B cell (primary cell): ENCODE measurements around the gene ITPR3. TPM values are rescaled to one million over a fixed set of nuclear protein-coding genes. Genes with fewer than 3 reads are reported as not detected.
"Not testable (repeated sequence)": the region's sequence is repeated elsewhere in the genome, so short reads cannot be mapped to it uniquely, and the experiment has no call there.

Experiments used
- ATAC-seq: fragments of 200-7000 bp; cut with Tn5 transposase; one replicate; pipeline ENCODE4 v1.10.0; 2021; ENCODE audit warnings: low read depth, mild to moderate bottlenecking, moderate number of reproducible peaks, moderate library complexity
- CTCF ChIA-PET: fragments of 350-600 bp; sonication (Branson Sonifier 250); formaldehyde crosslinking; loops from one replicate; lab custom pipeline; 2021; ENCODE audit warnings: antibody characterized with exemption, inconsistent platforms; lab: Charles Lee
- POLR2A ChIA-PET: fragments of 350-600 bp; sonication (Branson Sonifier 250); formaldehyde crosslinking; loops from one replicate; lab custom pipeline; 2021; ENCODE audit warnings: antibody characterized with exemption; lab: Charles Lee
- DNase-seq: peaks from one replicate; pipeline ENCODE4 v3.0.0; 2013
- H2AFZ ChIP-seq: 2 replicates; pipeline ENCODE4 v1.6.1; 2012; ENCODE audit warnings: mild to moderate bottlenecking, low read depth, low read length; ENCODE audit not compliant: insufficient read depth, poor library complexity, severe bottlenecking
- H3K27ac ChIP-seq, 2 donors: 1 replicate in 1 of 2; 2 replicates in 1 of 2; pipeline ENCODE4 v1.5.1; 2012 to 2013; ENCODE audit warnings: low read length in 2 of 2, mild to moderate bottlenecking in 2 of 2, moderate library complexity in 1 of 2
- H3K27me3 ChIP-seq, 4 experiments: fragments of 200-600 bp in 1 of 4; sonication (generic) in 1 of 4; replicated peaks in 1 of 4; 1 replicate in 2 of 4; 2 replicates in 2 of 4; pipeline versions ENCODE4 v1.6.1 to v1.7.0; 2013 to 2016; ENCODE audit warnings: low read length in 3 of 4, mild to moderate bottlenecking in 2 of 4, mixed read lengths in 1 of 4, moderate library complexity in 1 of 4; ENCODE audit not compliant: insufficient read depth in 4 of 4, control insufficient read depth in 3 of 4; ENCODE audit errors: control extremely low read depth in 1 of 4
- H3K36me3 ChIP-seq, 2 experiments: replicated peaks in 1 of 2; 1 replicate in 1 of 2; 2 replicates in 1 of 2; pipeline versions ENCODE4 v1.6.1 to v1.7.1; 2013; ENCODE audit warnings: low read length in 1 of 2; ENCODE audit not compliant: insufficient read depth in 2 of 2, control insufficient read depth in 1 of 2; ENCODE audit errors: control extremely low read depth in 1 of 2, extremely low read depth in 1 of 2
- H3K4me1 ChIP-seq, 2 donors: fragments of 200-600 bp in 1 of 2; sonication (generic) in 1 of 2; 1 replicate in 1 of 2; 2 replicates in 1 of 2; pipeline versions ENCODE4 v1.5.1 to v1.6.1; 2013 to 2017; ENCODE audit warnings: low read length in 2 of 2; ENCODE audit not compliant: control insufficient read depth in 2 of 2, insufficient read depth in 2 of 2
- H3K4me2 ChIP-seq: replicated peaks from 2 replicates; pipeline ENCODE3; 2012; ENCODE audit warnings: mild to moderate bottlenecking, low read depth, low read length; ENCODE audit not compliant: poor library complexity, severe bottlenecking
- H3K4me3 ChIP-seq, 5 experiments: fragments of 200-600 bp in 1 of 5; sonication (generic) in 1 of 5; 1 replicate in 3 of 5; 2 replicates in 2 of 5; pipeline versions ENCODE4 v1.5.1 to v1.7.0; 2011 to 2016; ENCODE audit warnings: low read length in 4 of 5, mild to moderate bottlenecking in 4 of 5, low read depth in 2 of 5, control low read depth in 1 of 5, moderate library complexity in 1 of 5; ENCODE audit not compliant: insufficient read depth in 1 of 5; ENCODE audit errors: control extremely low read depth in 1 of 5, extremely low read depth in 1 of 5
- H3K79me2 ChIP-seq: fragments of 200-600 bp; sonication (generic); one replicate; pipeline ENCODE4 v1.6.0; 2016; ENCODE audit warnings: low read length; ENCODE audit not compliant: control insufficient read depth, insufficient read depth
- H3K9ac ChIP-seq: fragments of 200-600 bp; sonication (generic); 2 replicates; pipeline ENCODE4 v1.6.1; 2017; ENCODE audit warnings: mild to moderate bottlenecking, low read length, moderate library complexity
- H3K9me3 ChIP-seq, 3 donors: one replicate each; pipeline versions ENCODE4 v1.6.1 to v1.7.1; 2013; ENCODE audit warnings: low read length in 2 of 3; ENCODE audit not compliant: control insufficient read depth in 2 of 3, insufficient read depth in 1 of 3; ENCODE audit errors: control extremely low read depth in 1 of 3
- H4K20me1 ChIP-seq: 2 replicates; pipeline ENCODE4 v1.6.0; 2012; ENCODE audit warnings: mild to moderate bottlenecking, low read length; ENCODE audit not compliant: insufficient read depth, control insufficient read depth, poor library complexity, severe bottlenecking
- H3K27ac Mint-ChIP-seq: one replicate; pipeline ENCODE4 v1.8.0; 2021; ENCODE audit warnings: mixed read lengths
- H3K27me3 Mint-ChIP-seq: one replicate; pipeline ENCODE4 v1.8.0; 2021; ENCODE audit warnings: mixed read lengths
- H3K4me1 Mint-ChIP-seq: one replicate; pipeline ENCODE4 v1.8.0; 2021; ENCODE audit warnings: mixed read lengths
- H3K4me3 Mint-ChIP-seq: one replicate; pipeline ENCODE4 v1.8.0; 2021; ENCODE audit warnings: mixed read lengths
- H3K9me3 Mint-ChIP-seq: one replicate; pipeline ENCODE4 v1.8.0; 2022; ENCODE audit warnings: mixed read lengths; ENCODE audit not compliant: insufficient read depth
- EZH2 ChIP-seq: IDR thresholded peaks from 2 replicates; pipeline ENCODE4 v1.6.1; 2012; ENCODE audit warnings: borderline replicate concordance, low read depth, mild to moderate bottlenecking, moderate library complexity, low read length; ENCODE audit not compliant: insufficient read depth, poor library complexity, severe bottlenecking
- WGBS: methylation state at CpG from one replicate; pipeline ENCODE4 v1.1.5; 2013; ENCODE audit warnings: missing lambda C conversion rate; ENCODE audit not compliant: insufficient coverage; 5-methylcytosine and 5-hydroxymethylcytosine counted together
- intact Hi-C: fragments of 100-400 bp; cut with micrococcal nuclease; formaldehyde crosslinking; loops from one replicate; pipeline ENCODE4 v1.10.0; 2022
- polyA plus RNA-seq: library from polyadenylated mRNA; depleted of rRNA; stranded (reverse); fragments of >200 nt; gene quantifications from 2 replicates; pipeline ENCODE4 v1.2.3, GENCODE V29; 2012
- total RNA-seq, 2 donors: library from RNA; stranded (reverse); fragments of 120-200 nt in 1 of 2; gene quantifications; 1 replicate in 1 of 2; 2 replicates in 1 of 2; pipeline versions ENCODE4 v1.2.3 to v1.2.4, GENCODE V29; 2013 to 2022
- TF ChIP-seq, protein P1 (sequence below): fragments of 200-600 bp; IDR thresholded peaks from one replicate; pipeline ENCODE4 v1.8.0; 2022; ENCODE audit warnings: antibody characterized with exemption, mild to moderate bottlenecking

The ITPR3 gene
- total and polyA plus RNA-seq, 2 donors (not counting 1 experiment from before 2014, with no cell fraction given) = 61.9 to 67.6 TPM

DNA sequence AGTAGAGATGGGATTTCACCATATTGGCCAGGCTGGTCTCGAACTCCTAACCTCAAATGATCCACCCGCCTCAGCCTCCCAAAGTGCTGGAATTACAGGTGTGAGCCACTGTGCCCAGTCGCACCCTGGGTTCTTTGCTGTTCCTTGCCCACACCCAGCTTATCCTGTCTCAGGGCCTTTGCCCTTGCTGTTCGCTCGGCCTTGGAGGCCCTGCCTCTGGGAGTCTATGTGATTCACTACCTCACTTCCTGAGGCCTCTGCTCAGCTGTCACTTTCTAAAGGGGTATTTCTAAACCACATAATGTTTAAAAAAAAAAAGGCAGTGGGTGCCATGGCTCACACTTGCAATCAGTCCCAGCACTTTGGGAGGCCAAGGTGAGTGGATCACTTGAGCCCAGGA, 24.2 kb upstream of the ITPR3 start:
- H2AFZ ChIP-seq, H3K4me3 ChIP-seq, H3K4me2 ChIP-seq, intact Hi-C loops, H4K20me1 ChIP-seq, H3K4me3 Mint-ChIP-seq, H3K27me3 ChIP-seq, H3K9ac ChIP-seq, POLR2A ChIA-PET, H3K27ac ChIP-seq, H3K79me2 ChIP-seq, H3K27me3 Mint-ChIP-seq, H3K36me3 ChIP-seq, H3K9me3 Mint-ChIP-seq, ATAC-seq: not testable (repeated sequence)
- peaks cover 0 to 11% (median 5%) of the 10 kb centered on the region in 3 donors for H3K9me3 ChIP-seq
- Mint-ChIP-seq H3K4me1 (peaks cover 44% of the 10 kb centered on the region), H3K27ac (peak overlapping the region; percentile 62)
- CTCF ChIA-PET = interaction anchor here (1.7 to 5.7 kb wide), 3 partner anchors 9 to 104 kb away, joined by 4 to 39 read pairs (median 10); no protein-coding TSS in a partner anchor
- H3K4me1 ChIP-seq = peaks cover 27 to 36% of the 10 kb centered on the region in 2 donors
- 84% methylated on average over 3 of the region's 5 CpGs for WGBS
- DNase-seq = peak; percentile 65

- no peak for DNase-seq
- peak overlapping the region; percentile 34 for H3K27ac Mint-ChIP-seq
- no peak overlapping the region for H2AFZ ChIP-seq
- no peak overlapping the region for H3K4me2 ChIP-seq
- no peaks in the 10 kb centered on the region for H3K27me3 Mint-ChIP-seq
- TF ChIP-seq, protein P1, sequence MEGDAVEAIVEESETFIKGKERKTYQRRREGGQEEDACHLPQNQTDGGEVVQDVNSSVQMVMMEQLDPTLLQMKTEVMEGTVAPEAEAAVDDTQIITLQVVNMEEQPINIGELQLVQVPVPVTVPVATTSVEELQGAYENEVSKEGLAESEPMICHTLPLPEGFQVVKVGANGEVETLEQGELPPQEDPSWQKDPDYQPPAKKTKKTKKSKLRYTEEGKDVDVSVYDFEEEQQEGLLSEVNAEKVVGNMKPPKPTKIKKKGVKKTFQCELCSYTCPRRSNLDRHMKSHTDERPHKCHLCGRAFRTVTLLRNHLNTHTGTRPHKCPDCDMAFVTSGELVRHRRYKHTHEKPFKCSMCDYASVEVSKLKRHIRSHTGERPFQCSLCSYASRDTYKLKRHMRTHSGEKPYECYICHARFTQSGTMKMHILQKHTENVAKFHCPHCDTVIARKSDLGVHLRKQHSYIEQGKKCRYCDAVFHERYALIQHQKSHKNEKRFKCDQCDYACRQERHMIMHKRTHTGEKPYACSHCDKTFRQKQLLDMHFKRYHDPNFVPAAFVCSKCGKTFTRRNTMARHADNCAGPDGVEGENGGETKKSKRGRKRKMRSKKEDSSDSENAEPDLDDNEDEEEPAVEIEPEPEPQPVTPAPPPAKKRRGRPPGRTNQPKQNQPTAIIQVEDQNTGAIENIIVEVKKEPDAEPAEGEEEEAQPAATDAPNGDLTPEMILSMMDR = no peak
- no peak for TF ChIP-seq EZH2
- ChIA-PET CTCF (interaction anchor here (1.1 to 5.7 kb wide), 7 partner anchors 8 to 103 kb away, joined by 3 to 39 read pairs (median 4); no protein-coding TSS in a partner anchor), POLR2A (interaction anchor here (0.6 to 0.8 kb wide), 2 partner anchors 25 to 27 kb away, joined by 3 to 6 read pairs; no protein-coding TSS in a partner anchor)
- ATAC-seq = no peak
- no peaks in the 10 kb centered on the region for H3K9me3 Mint-ChIP-seq
- 100% methylated on average over 3 of the region's 4 CpGs for WGBS
- intact Hi-C loops = no loop called here
- no peaks in the 10 kb centered on the region for H3K79me2 ChIP-seq
- no peaks in the 10 kb centered on the region for H3K36me3 ChIP-seq
- no peak overlapping the region for H3K27ac ChIP-seq
- H3K27me3 ChIP-seq = no peaks in the 10 kb centered on the region
- H3K4me1 Mint-ChIP-seq = peaks cover 35% of the 10 kb centered on the region
- H3K9ac ChIP-seq = no peak overlapping the region
- H3K4me3 Mint-ChIP-seq = no peak overlapping the region
- H3K9me3 ChIP-seq = peaks cover 0 to 5% (median 2%) of the 10 kb centered on the region in 3 donors
- no peaks in the 10 kb centered on the region for H4K20me1 ChIP-seq
- H3K4me1 ChIP-seq = peaks cover 18 to 28% of the 10 kb centered on the region in 2 donors
- H3K4me3 ChIP-seq = no peak overlapping the region
These were observed 23.4 kb upstream of the ITPR3 start for GRCh38 chr6:33597551-33598322.
